ENCODE measurements around the gene CDKN1A. TPM values are rescaled to one million over a fixed set of nuclear protein-coding genes. Genes with fewer than 3 reads are reported as not detected.

CDKN1A gene
- polyA plus RNA-seq, 4 donors, result 9.4 to 16.3 (median 11.6) TPM

GRCh38 chr6:36655085-36655724 lies 23.3 kb upstream of the CDKN1A start:
- DNase-seq (ENCODE audit: low read depth in 4 of 4, low spot score in 2 of 4), result no peak

DNA sequence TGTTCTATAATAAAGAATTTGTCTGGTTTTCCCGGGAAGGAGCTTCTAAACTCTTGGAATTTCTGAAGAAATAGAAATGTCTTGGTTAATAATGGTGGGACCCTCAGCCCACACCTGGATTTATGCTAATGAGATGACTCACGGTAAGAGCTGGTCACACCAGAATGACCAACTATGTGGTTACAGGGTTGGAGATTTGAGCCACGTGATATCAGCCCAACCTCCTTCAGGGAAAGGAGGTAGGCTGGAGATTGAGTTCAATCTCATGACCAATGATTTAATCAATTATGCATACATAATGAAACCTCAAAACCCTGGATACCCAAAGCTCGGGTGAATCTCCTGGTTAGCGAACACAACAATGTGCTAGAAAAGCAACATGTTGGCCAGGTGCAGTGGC lies 22.1 kb upstream of the CDKN1A start:
- DNase-seq (ENCODE audit: low read depth in 4 of 4, low spot score in 2 of 4), result no peak

DNA sequence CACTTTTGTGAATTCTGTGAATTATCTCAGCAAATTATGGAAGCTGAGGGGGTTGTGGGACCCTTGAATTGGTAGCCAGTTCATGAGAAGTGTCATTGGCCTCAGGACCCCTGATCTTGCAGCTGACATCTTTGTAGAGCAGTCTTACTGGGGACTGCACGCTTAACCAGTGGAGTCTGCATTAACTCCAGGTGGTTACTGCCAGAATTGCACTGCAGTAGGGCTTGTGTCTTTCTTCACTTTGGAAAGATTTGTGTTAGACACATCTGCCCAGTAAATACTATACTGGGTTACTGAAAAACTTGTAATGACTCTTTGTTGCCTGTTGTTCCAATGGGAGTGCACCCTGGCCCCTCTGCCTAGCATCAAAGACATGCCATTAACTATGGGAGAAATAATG lies 21.2 kb upstream of the CDKN1A start:
- DNase-seq (ENCODE audit: low read depth in 4 of 4, low spot score in 2 of 4), result no peak

DNA sequence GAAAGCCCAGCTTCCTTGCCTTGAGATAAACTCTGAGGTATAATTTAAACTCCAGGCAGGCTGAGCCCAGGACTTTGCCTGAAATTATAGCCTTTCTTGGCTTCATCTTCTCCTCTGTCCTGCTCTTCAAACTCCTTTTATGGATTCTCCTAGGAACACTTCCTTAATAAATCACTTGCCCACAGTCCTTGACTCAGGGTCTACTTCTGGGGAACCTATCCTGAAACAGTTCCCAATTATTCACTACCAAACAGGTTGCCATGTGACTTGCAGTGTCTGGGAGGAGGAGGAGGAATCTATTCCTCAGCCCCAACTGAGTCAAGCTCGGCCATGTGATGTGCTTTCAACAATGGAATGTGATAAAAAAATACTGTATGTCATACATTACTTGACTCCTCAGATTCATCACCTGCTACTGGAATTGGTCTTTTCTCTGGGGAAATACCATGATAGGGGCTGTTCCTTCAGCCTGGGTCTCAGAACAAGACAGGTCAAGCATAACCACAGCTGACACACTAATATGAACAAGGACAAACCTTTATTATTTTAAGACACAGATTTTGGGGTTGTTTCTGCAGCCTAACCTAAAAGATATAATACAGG lies 20.5 kb upstream of the CDKN1A start:
- DNase-seq (ENCODE audit: low read depth in 4 of 4, low spot score in 2 of 4), result no peak

GRCh38 chr6:36659271-36659670 lies 19.2 kb upstream of the CDKN1A start:
- no peak for DNase-seq (ENCODE audit: low read depth in 4 of 4, low spot score in 2 of 4)

GRCh38 chr6:36660771-36661471 lies 17.6 kb upstream of the CDKN1A start:
- DNase-seq (ENCODE audit: low read depth in 4 of 4, low spot score in 2 of 4), result no peak

DNA sequence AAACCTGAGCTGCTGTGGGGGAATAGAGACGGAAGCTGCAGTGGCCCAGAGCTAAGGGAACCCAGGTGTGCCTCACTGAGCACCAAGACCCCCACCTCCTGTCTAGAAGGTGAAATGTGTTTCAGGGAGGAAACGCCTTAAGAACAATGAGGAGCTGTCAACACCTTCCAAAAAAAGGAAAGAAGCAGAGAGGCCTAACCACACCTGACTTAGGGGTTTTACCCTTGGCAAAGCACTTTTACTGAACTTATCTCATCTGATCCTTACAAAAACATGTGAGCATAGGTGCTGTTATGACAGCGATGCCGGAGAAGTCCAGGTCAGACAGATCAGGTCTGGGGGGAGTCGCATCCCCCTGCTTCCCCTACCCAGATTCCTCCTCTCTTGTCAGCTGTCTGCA lies 16.1 kb upstream of the CDKN1A start:
- no peak for DNase-seq (ENCODE audit: low read depth in 4 of 4, low spot score in 2 of 4)

DNA sequence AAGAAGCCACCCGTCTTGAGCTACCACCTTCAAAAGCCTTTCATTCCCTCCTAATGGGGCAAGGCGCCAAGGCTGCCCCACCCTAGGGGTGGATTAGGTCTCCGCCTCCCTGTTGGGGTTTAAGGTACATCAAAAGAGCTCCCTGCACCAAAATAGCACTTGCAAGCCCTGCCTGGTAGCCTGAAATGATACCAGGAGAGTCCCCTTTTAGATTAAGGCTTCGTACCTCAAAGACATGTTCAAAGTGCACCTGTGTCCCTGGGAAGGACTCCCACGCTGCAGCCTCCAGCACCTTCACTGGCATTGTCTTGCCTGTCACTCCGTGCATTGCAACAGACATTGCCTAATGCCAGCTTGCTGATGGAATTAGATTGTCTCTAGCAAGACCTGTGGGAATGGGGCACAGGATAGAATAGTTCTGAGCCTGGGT lies 15.7 kb upstream of the CDKN1A start:
- DNase-seq (ENCODE audit: low read depth in 4 of 4, low spot score in 2 of 4), result no peak

- DNase-seq (ENCODE audit: low read depth in 4 of 4, low spot score in 2 of 4), result no peak
These were observed 14.7 kb upstream of the CDKN1A start for GRCh38 chr6:36663504-36664446.

DNA sequence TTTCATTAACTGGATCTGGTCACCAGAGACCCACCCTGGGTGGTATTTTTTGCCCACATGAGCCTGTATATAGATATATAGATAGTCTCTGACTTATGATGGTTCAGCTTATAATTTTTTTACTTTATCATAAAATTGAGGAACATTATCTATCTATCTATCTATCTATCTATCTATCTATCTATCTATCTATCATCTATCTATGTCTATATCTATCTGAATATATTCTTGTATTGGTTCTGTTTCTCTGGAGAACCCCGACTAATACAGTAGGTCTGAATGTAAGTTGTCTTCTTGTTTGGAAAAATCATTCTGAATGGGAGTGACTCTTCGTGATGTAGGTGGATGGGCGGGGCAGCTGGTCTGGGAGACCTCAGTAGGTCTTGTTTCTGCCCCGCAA lies 13.3 kb upstream of the CDKN1A start:
- no peak for DNase-seq (ENCODE audit: low read depth in 4 of 4, low spot score in 2 of 4)

DNA sequence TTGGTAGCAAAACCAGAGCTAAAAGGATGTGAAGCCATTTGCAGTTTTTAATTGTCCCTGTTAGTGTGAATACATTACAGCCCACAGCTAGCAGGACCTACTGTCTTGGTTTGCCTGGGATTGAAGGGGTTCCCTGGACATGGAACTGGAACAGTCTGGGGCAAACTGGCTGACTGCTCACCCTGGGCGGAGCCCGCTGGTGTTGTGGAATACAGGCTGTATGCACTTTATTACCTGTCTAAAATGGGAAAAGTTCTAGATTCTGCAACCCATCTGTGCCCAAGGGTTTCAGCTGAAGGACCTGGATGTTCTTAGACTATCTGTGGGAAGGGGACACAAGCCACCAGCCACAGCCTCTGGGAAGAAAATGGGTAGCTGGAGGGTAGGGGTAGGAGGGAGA lies 12.2 kb upstream of the CDKN1A start:
- DNase-seq (ENCODE audit: low read depth in 4 of 4, low spot score in 2 of 4), result no peak

DNA sequence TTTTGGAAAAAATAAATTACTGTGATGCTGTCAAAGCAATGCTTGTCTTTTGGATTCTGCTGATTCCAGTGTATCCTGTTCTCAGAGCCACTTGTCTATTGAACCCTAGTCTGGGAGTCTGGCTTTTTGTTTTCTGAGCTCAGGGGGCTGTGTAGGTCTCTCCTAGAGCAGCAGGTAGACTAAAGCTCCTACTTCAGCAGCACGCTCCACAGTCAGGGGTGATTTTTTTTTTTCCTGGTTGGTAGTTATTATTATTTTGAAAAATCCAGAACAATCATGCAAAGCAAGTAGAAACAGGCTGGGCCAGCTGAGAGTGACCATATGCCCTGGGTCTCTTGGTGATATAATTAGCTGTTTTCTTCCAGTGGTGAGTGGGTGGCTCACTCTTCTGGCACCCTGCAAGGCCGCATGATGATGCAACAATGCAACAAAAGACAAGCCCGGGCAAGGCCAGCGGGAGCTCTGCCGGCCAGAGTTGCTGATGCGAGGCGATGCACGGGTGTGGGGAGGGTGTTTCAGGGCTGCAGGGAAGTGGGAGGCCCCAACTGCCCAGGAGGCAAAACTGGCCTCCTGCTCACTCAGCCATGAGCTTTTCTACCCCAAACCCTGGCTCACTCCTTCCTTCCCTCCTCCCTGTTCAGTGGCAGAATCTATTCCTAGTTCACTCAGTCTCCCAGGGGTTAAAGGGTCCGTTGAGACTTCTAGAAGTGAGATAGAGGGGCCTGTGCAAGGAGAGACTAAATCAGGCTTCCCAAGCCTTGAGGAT lies 11.5 kb upstream of the CDKN1A start:
- no peak for DNase-seq (ENCODE audit: low read depth in 4 of 4, low spot score in 2 of 4)

DNA sequence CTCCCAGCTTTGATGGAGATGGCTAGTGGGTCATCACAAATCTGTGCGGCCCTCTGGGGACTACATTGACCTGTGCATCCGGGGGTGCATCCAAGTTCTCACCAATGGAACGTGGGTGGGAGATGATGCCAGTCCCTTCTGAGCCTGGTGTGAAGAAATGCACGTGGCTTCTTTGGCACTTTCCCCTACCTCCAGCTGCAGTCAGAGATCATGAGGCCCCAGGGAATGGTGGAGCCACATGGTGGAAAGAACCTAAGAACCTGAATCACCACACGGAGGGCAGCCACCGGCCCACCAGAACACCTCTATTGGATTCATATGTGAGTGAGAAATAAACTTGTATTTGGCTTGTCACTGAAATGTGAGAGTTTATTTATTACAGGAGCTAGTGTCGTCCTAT lies 9.9 kb upstream of the CDKN1A start:
- DNase-seq (ENCODE audit: low read depth in 4 of 4, low spot score in 2 of 4), result no peak

GRCh38 chr6:36669002-36669401 lies 9.5 kb upstream of the CDKN1A start:
- no peak for DNase-seq (ENCODE audit: low read depth in 4 of 4, low spot score in 2 of 4)

DNA sequence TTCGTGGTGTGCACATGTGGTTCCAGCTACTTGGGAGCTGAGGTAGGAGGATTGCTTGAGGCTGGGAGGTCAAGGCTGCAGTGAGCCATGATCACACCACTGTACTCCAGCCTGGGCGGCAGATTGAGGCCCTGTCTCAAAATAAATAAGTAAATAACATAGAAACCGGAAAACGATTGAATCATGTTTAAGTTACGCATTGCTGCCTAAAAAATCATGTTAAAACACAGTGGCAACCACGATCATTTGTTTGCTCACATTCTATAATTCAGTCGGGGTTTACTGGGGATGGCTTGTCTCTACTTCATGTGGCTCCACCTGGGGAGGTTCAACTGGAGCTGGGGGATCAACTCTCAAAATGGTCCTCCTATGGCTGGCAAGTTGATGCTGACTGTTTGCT lies 8.2 kb upstream of the CDKN1A start:
- DNase-seq (ENCODE audit: low read depth in 4 of 4, low spot score in 2 of 4), result no peak

GRCh38 chr6:36671687-36672375 lies 6.7 kb upstream of the CDKN1A start:
- DNase-seq (ENCODE audit: low read depth in 4 of 4, low spot score in 2 of 4), result no peak

DNA sequence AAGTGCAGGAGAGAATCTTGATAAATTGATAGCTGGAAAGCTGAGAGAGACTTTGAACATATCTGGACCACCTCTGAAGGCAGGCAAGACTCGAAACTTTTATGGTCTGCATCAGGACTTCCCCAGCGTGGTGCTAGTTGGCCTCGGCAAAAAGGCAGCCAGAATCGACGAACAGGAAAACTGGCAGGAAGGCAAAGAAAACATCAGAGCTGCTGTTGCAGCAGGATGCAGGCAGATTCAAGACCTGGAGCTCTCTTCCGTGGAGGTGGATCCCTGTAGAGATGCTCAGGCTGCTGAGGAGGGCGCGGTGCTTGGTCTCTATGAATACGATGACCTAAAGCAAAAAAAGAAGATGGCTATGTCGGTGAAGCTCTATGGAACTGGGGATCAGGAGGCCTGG lies 4.6 kb upstream of the CDKN1A start:
- no peak for DNase-seq (ENCODE audit: low read depth in 4 of 4, low spot score in 2 of 4)

- DNase-seq (ENCODE audit: low read depth in 4 of 4, low spot score in 2 of 4), result no peak
These were observed 3.6 kb upstream of the CDKN1A start for GRCh38 chr6:36674942-36675341.

GRCh38 chr6:36676141-36677058 lies 2.1 kb upstream of the CDKN1A start:
- no peak for DNase-seq (ENCODE audit: low read depth in 4 of 4, low spot score in 2 of 4)

All from left renal cortex interstitium (tissue), 4 donors.